GM12873 (cell line): ENCODE results near the gene EML6.
A peak's percentile ranks its signal among the peaks of the same experiment; 100 is the strongest.

ENCODE experiments used
- CTCF ChIP-seq: IDR thresholded peaks from 2 replicates; pipeline ENCODE4 v1.5.1; 2012; ENCODE audit warnings: low read depth, mild to moderate bottlenecking, moderate library complexity, low read length, control low read depth; ENCODE audit not compliant: insufficient read depth; ENCODE audit errors: missing control alignments

Gene EML6

GRCh38 chr2:54898456-54899226 is 175.2 kb downstream of the EML6 start:
- TF ChIP-seq CTCF: no peak

GRCh38 chr2:54899576-54900200 is 176.2 kb downstream of the EML6 start:
- TF ChIP-seq CTCF: peak; percentile 46

- TF ChIP-seq CTCF: no peak
These were observed 177.9 kb downstream of the EML6 start for GRCh38 chr2:54901224-54901986.

- no peak for TF ChIP-seq CTCF
These were observed 179.3 kb downstream of the EML6 start for GRCh38 chr2:54902763-54903162.

GRCh38 chr2:54903736-54904554 is 180.5 kb downstream of the EML6 start:
- TF ChIP-seq CTCF: no peak

- no peak for TF ChIP-seq CTCF
These were observed 181.4 kb downstream of the EML6 start for GRCh38 chr2:54904836-54905235.
